ENCODE data around the gene PWWP2B.

DNA sequence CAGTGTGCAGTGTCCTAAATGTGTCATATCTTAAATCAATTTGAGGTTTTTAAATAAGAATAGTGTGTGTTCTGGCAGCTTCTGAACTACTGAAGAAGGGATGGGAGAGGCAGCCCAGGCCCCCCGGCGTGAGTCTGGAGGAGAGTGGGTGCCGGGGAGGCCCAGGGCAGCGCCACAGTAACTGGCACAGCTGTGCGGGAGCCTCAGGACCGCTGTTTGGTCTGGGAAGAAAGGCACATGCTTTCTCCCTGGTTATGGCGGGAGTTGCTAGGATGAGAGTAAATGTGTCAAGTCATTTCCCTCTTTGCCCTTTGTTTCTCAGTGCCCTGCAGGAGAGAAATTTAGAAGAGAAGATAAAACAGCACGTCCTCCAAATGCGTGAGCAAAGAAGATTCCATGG is 31.9 kb upstream of the PWWP2B start:
- TF ChIP-seq CTCF (conservative IDR thresholded peaks at IDR 0.05; ENCODE audit: low read length) (no peak), EZH2phosphoT487 (IDR thresholded peaks at IDR 0.05; ENCODE audit: borderline replicate concordance) (no peak)

All from Loucy (cell line).